Measurements from ENCODE around the gene FAM149A. TPM values are rescaled to one million over a fixed set of nuclear protein-coding genes. Genes with fewer than 3 reads are reported as not detected.

Gene FAM149A
- total and polyA plus RNA-seq, 2 experiments from 2014 or later = 6.9 to 7.0 TPM

- peak; percentile 1 for DNase-seq (ENCODE audit: low spot score)
- Histone ChIP-seq H4K20me1 (ENCODE audit: insufficient read depth, poor library complexity, severe bottlenecking) (no peaks in the 10 kb centered on the region), H3K4me3 (no peak overlapping the region), H3K4me1 (ENCODE audit: insufficient read depth) (no peaks in the 10 kb centered on the region), H3K4me2 (no peak overlapping the region), H3K27me3 (no peaks in the 10 kb centered on the region), H3K9me2 (replicated peaks; ENCODE audit: insufficient read depth) (no peaks in the 10 kb centered on the region), H2AFZ (no peak overlapping the region), H3K27ac (no peak overlapping the region), H3K36me3 (replicated peaks; ENCODE audit: insufficient read depth, low read depth) (no peaks in the 10 kb centered on the region), H3K9me3 (ENCODE audit: low read depth) (no peaks in the 10 kb centered on the region), H3K79me2 (no peaks in the 10 kb centered on the region)
- 96% methylated on average over 18 of the region's 18 CpGs for WGBS (ENCODE audit: low lambda C conversion rate, missing lambda C conversion rate)
- TF ChIP-seq EZH2phosphoT487 (IDR thresholded peaks at IDR 0.05; ENCODE audit: low read depth, severe bottlenecking, unreplicated experiment) = no peak
- TF ChIP-seq EZH2 (IDR thresholded peaks at IDR 0.05; ENCODE audit: borderline replicate concordance) = no peak
- TF ChIP-seq CTCF (IDR thresholded peaks at IDR 0.05; ENCODE audit: poor library complexity) = no peak
Measured at GRCh38 chr4:186169333-186169944, 64.9 kb downstream of the FAM149A start.

GRCh38 chr4:186169945-186170802 lies 65.7 kb downstream of the FAM149A start:
- Histone ChIP-seq H3K4me2 (no peak overlapping the region), H3K36me3 (replicated peaks; ENCODE audit: insufficient read depth, low read depth) (no peaks in the 10 kb centered on the region), H3K4me1 (ENCODE audit: insufficient read depth) (no peaks in the 10 kb centered on the region), H3K27me3 (no peaks in the 10 kb centered on the region), H3K9me3 (ENCODE audit: low read depth) (no peaks in the 10 kb centered on the region), H4K20me1 (ENCODE audit: insufficient read depth, poor library complexity, severe bottlenecking) (no peaks in the 10 kb centered on the region), H3K27ac (no peak overlapping the region), H3K9me2 (replicated peaks; ENCODE audit: insufficient read depth) (no peaks in the 10 kb centered on the region), H3K4me3 (no peak overlapping the region), H3K79me2 (no peaks in the 10 kb centered on the region), H2AFZ (no peak overlapping the region)
- peak; percentile 3 for DNase-seq (ENCODE audit: low spot score)
- TF ChIP-seq EZH2phosphoT487 (IDR thresholded peaks at IDR 0.05; ENCODE audit: low read depth, severe bottlenecking, unreplicated experiment) = no peak
- no peak for TF ChIP-seq CTCF (IDR thresholded peaks at IDR 0.05; ENCODE audit: poor library complexity)
- TF ChIP-seq EZH2 (IDR thresholded peaks at IDR 0.05; ENCODE audit: borderline replicate concordance) = no peak
- 88% methylated on average over 16 of the region's 16 CpGs for WGBS (ENCODE audit: low lambda C conversion rate, missing lambda C conversion rate)

GRCh38 chr4:186170966-186171365 lies 66.5 kb downstream of the FAM149A start:
- Histone ChIP-seq H3K27ac (no peak overlapping the region), H3K9me2 (replicated peaks; ENCODE audit: insufficient read depth) (no peaks in the 10 kb centered on the region), H3K27me3 (no peaks in the 10 kb centered on the region), H3K9me3 (ENCODE audit: low read depth) (no peaks in the 10 kb centered on the region), H3K4me2 (no peak overlapping the region), H3K4me1 (ENCODE audit: insufficient read depth) (no peaks in the 10 kb centered on the region), H4K20me1 (ENCODE audit: insufficient read depth, poor library complexity, severe bottlenecking) (no peaks in the 10 kb centered on the region), H2AFZ (no peak overlapping the region), H3K79me2 (no peaks in the 10 kb centered on the region), H3K4me3 (no peak overlapping the region), H3K36me3 (replicated peaks; ENCODE audit: insufficient read depth, low read depth) (no peaks in the 10 kb centered on the region)
- TF ChIP-seq EZH2phosphoT487 (IDR thresholded peaks at IDR 0.05; ENCODE audit: low read depth, severe bottlenecking, unreplicated experiment) = no peak
- TF ChIP-seq EZH2 (IDR thresholded peaks at IDR 0.05; ENCODE audit: borderline replicate concordance) = no peak
- 90% methylated on average over 13 of the region's 13 CpGs for WGBS (ENCODE audit: low lambda C conversion rate, missing lambda C conversion rate)
- peak; percentile 2 for DNase-seq (ENCODE audit: low spot score)

GRCh38 chr4:186172546-186172945 lies 68.0 kb downstream of the FAM149A start:
- Histone ChIP-seq H2AFZ (no peak overlapping the region), H3K9me2 (replicated peaks; ENCODE audit: insufficient read depth) (no peaks in the 10 kb centered on the region), H3K36me3 (replicated peaks; ENCODE audit: insufficient read depth, low read depth) (no peaks in the 10 kb centered on the region), H3K4me3 (no peak overlapping the region), H3K4me1 (ENCODE audit: insufficient read depth) (no peaks in the 10 kb centered on the region), H3K9me3 (ENCODE audit: low read depth) (no peaks in the 10 kb centered on the region), H3K27me3 (no peaks in the 10 kb centered on the region), H3K27ac (no peak overlapping the region), H4K20me1 (ENCODE audit: insufficient read depth, poor library complexity, severe bottlenecking) (no peaks in the 10 kb centered on the region), H3K79me2 (no peaks in the 10 kb centered on the region), H3K4me2 (no peak overlapping the region)
- DNase-seq (ENCODE audit: low spot score) = no peak
- no peak for TF ChIP-seq CTCF (IDR thresholded peaks at IDR 0.05; ENCODE audit: poor library complexity)
- TF ChIP-seq EZH2 (IDR thresholded peaks at IDR 0.05; ENCODE audit: borderline replicate concordance) = no peak
- no peak for TF ChIP-seq EZH2phosphoT487 (IDR thresholded peaks at IDR 0.05; ENCODE audit: low read depth, severe bottlenecking, unreplicated experiment)
- whole genome bisulfite sequencing (ENCODE audit: low lambda C conversion rate, missing lambda C conversion rate) = no CpG with 5 or more reads among the region's 8 CpGs

All from hepatocyte (in vitro differentiated cells).